Stimulated activated CD4-positive, alpha-beta T cell treated with anti-CD3 and anti-CD28 coated beads, Interleukin-1b, Interleukin-23, amount 100 ng/mL, for 48 hours (primary cell): ENCODE results near the gene KRT3.
"Not testable (repeated sequence)": the region's sequence is repeated elsewhere in the genome, so short reads cannot be mapped to it uniquely, and the experiment has no call there.

Source experiments
- DNase-seq: peaks from one replicate; pipeline ENCODE4 v3.0.0-alpha.2; 2020

The KRT3 gene

DNA sequence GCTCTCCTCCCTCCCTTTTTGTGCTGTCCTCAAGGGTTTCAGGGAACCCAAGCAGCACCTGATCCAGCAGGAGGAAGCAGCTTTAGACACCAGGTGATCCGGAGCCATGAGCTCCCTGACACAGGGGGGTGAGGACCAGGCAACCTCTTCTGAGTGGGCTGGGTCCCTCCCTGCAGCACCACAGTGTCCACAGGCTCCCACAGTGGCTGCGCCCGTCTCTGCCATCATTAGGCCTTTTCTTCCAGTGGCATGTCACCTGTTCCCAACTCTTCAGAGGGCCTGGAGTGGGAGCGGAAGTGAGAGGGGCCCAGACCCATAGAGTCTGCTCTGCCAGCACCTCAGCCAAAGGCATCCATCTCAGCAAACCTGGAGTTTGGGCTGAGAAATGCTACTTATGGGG is 18.4 kb downstream of the KRT3 start:
- no peak for DNase-seq

- DNase-seq: no peak
Measured at GRCh38 chr12:52776913-52777395, 19.0 kb downstream of the KRT3 start, which contains the start of gene KRT76. KRT76 (minus strand) TSS chr12:52777345; CDS start chr12:52777291, 54 bp downstream.

- no peak for DNase-seq
Measured at GRCh38 chr12:52776435-52776834, 19.5 kb downstream of the KRT3 start.

- DNase-seq: no peak
Measured at GRCh38 chr12:52774629-52775250, 21.2 kb downstream of the KRT3 start.

DNA sequence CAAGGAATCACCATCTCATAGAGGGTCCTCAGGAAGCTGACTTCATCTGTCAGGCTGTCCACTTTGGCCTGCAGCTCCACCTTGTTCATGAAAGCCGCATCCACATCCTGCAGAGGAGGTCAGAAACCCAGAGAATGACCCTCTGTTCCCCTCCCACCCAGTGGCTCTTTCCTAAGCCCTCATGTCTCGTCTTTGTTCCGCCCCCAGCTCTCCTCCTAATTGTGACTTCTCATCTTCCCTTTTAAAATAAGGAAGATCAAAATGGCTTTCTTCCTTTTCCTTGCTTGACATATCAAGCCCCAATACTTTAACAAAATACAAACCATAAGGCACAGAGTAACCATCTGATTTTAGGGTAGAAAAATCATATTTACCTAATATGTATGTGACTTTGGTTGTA is 23.1 kb downstream of the KRT3 start:
- DNase-seq: no peak

GRCh38 chr12:52772188-52772587 is 23.7 kb downstream of the KRT3 start:
- DNase-seq: no peak

- DNase-seq: no peak
Measured at GRCh38 chr12:52771505-52771904, 24.4 kb downstream of the KRT3 start.

GRCh38 chr12:52771088-52771487 is 24.8 kb downstream of the KRT3 start:
- DNase-seq: no peak

GRCh38 chr12:52769946-52770345 is 26.0 kb downstream of the KRT3 start:
- DNase-seq: no peak

DNA sequence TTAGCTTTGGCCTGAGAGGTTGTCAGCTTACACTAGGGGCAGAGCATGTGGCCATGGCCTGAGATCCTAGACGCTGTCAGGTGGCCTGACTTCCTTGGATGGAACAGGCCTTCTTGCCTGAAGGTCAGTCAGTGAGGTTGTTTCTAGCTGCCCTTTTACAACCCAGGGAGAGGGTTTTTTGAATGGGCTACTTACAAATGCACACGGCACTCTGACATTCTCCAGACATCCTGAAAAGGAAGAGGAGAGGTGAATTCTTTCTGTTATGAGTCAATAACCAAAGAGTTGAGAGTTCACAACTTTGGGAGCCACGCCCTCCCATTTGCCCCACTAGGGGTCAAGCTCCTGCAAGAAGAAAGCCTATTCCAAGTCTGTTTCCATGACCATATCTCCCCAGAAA is 26.6 kb downstream of the KRT3 start:
- DNase-seq: no peak

- no peak for DNase-seq
Measured at GRCh38 chr12:52768479-52769200, 27.3 kb downstream of the KRT3 start.

DNA sequence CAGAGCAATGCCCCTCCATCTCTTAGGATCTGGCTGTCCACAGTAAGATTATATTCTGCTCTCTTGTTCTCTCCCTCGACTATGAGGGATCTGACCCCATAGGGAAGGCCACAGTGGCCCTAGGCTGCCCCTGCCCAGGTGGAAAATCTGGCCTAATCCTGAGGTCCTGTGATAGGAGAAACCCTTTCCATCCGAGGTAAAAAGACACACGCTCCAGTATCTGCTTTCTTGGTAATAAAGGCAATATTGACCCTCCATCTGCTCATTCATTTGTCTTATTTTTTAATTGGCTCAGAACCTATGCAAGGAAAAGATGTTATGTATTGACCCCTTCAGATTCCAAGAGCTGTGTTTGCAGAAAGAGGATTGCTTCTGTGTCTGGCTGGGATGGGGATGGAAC is 28.5 kb downstream of the KRT3 start:
- DNase-seq: no peak

DNA sequence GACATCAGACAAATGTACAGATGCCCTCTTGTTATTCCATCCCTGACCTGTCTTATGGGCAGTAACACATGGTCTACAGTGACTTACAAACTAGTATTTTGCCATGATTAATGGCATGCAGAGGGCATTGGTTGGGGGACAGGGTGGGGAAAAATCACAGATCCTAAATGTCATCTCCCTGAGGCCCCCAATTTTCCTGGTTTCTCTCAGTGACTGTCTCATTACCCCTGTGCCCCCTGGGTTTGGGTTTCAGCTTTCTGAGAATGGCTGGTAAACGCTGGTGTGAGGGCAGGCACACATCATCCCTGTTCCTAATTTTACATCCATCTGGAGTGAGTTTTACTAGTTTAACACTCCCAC is 28.9 kb downstream of the KRT3 start:
- DNase-seq: no peak

DNA sequence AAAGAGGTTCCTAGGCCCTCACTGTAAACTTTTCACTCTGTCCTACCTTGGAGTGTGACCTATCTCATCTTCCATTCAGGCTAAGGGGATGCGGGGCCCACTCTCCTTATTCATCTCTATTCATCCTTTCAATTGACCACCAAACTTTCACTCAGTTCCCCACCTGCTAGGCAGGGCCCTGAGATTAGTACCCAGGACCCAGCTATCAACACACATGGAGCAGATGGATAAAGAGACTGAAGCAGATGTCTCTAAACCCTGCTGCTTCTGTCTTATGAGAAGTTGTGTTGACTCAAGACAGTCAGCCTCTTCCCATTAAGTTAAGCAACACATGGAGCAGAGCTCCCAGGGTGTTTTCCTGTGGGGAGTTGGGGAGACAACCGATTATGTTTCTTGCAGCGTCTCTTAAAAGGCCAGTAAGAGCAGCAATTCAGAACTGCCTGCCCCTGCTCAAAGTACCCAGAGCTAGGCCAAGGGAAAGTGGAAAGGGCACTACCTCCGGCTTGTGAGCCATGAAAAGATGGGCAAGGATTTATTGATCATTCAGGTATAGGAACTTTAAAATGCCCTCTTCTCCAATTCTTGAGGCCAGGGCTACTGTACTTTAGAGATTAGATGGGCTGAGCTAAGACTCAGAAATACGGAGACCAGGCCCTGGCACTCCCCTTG is 29.4 kb downstream of the KRT3 start:
- DNase-seq: no peak

DNA sequence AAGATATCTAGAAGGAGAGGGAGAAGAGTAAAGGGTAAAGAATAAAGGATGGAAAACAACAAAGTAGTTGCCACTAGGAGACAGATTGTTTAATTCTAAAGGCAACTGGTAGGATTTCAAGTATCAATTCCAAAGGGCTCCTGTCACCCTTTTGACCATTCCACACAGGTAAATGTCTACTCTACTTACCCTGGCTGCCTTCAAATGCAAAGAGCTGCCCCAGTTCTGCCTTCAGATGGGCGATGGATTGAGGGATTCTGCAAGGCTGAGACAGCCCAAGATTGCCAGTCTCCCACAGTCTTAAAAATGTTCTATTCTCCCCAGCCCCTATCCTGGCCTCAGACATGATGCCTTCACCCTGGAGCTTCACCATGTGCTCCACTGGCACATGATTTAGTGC is 30.2 kb downstream of the KRT3 start:
- DNase-seq: no peak

DNA sequence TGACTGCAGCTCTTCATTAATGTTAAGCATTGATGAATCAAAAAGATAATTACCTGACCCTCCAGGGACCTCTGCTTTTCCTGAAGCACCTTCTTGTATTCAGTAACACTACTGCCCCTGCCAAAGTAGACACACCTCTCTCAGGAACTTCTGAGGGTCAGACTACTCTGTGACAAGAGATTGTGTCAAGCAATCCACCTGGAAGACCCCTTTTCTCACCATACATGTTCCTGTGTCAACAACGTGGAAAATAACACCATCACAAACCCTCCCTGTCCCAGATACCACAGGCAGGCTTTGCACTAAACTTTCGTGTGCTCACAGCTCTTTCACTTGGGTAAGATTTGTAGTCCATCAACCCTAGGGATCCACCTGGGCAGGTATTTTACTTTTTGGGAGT is 31.9 kb downstream of the KRT3 start:
- no peak for DNase-seq

DNA sequence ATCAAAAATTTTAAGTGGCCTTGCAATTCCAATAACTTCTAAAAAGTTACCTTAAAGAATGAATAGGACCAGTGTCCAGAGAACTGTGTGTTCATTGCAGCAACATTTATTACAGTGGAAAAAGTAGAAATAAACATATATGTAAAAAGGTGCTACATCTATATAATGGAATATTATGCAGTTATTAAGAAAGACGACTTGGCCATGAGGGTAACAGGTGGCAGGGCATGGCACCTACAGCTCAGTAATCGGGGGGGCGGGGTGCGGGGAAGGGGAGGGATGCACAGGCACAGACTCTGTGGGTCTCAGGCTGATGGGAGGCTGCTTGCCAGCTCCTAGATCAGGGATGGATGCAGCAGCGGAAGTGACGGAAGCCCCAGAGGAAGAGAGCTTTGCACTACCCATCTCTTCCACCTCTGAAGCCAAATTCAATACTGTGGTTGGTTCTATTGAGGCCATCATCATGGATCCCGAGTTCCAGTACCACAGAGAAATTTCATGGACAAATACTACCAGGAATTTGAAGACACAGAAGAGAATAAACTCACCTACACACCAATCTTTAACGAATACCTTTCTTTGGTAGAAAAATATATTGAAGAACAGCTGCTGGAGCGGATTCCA is 32.8 kb downstream of the KRT3 start:
- no peak for DNase-seq

GRCh38 chr12:52761802-52762201 is 34.1 kb downstream of the KRT3 start:
- DNase-seq: no peak

- DNase-seq: not testable (repeated sequence)
Measured at GRCh38 chr12:52761218-52761617, 34.7 kb downstream of the KRT3 start.

- no peak for DNase-seq
Measured at GRCh38 chr12:52760623-52761022, 35.3 kb downstream of the KRT3 start.

DNA sequence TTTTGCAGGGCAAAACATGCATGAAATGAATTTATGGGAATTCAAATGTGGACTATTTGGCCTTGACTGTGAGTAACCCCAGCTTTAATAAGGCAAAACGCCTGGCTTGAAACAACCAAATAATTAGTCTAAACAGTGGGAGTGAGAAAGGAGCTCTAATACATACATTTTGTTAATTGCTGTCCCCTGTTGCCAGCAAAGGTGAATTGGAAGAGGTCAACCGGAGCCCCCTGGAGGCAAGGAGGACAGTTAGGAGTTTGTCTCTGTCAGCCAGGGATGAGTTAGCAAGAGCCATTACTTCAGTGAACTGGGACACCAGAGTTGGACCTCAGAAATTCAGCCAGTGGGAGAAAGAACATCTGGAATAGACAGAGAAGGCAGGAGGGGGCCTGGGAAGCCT is 36.2 kb downstream of the KRT3 start:
- no peak for DNase-seq

DNA sequence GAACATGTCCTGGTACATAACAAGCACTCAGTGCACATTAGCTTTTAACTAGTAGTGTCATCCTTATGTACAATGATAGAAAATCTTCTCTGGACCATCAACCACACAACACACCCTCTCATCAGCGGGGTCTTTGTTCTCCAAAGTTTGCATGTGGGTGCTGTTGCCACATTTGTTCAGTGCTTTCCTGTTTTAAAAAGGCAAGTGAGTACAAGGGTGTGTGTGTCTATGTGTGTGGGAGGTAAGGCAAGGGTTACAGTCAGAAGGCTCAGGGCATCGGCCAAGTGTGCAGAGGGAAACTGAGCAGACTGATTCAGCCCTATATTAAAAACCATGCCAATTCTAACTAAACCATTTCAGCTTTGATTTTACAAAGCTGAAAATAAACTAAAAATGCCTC is 36.7 kb downstream of the KRT3 start:
- DNase-seq: no peak

DNA sequence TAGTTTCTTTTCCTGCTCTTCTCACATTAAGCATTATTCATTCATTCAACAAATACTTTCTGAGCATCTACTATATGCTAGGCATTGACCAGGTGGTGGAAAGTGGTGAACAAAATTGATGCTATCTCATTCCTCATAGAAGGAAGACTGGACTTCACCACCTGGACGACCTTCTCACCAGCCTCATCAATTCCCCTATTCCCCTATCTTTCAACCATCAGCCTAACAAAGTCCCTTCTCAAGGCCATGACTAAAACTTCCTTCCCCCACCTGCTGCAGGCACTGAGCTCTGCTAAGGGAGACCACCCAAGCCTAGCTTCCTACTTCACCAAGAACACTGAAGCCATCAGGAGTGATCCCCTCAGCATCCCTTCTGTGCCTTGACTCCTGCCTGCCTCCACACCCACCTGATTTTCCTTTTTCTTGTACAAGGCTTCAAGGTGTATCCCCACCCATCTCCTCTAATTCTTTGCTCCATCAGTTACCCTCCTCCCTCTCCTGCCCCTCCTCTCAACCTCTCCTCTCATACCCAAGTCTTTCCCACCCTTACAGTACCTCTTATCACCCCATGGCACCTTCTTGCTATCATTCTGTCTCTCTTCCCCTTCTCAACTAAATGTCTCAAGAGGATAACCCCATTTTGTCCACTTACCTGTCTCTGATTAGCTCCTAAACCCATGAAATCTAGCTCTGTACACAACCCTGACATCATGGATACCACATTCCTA is 38.3 kb downstream of the KRT3 start:
- no peak for DNase-seq
